GM19324 (cell line): ENCODE measurements around the gene NPB.

ENCODE experiments used
- ATAC-seq: cut with Tn5 transposase; IDR thresholded peaks from one replicate; pipeline ENCODE4 v1.9.1; 2021; ENCODE audit warnings: mild to moderate bottlenecking, moderate library complexity; ENCODE audit not compliant: unreplicated experiment, low FRiP score

Gene NPB

DNA sequence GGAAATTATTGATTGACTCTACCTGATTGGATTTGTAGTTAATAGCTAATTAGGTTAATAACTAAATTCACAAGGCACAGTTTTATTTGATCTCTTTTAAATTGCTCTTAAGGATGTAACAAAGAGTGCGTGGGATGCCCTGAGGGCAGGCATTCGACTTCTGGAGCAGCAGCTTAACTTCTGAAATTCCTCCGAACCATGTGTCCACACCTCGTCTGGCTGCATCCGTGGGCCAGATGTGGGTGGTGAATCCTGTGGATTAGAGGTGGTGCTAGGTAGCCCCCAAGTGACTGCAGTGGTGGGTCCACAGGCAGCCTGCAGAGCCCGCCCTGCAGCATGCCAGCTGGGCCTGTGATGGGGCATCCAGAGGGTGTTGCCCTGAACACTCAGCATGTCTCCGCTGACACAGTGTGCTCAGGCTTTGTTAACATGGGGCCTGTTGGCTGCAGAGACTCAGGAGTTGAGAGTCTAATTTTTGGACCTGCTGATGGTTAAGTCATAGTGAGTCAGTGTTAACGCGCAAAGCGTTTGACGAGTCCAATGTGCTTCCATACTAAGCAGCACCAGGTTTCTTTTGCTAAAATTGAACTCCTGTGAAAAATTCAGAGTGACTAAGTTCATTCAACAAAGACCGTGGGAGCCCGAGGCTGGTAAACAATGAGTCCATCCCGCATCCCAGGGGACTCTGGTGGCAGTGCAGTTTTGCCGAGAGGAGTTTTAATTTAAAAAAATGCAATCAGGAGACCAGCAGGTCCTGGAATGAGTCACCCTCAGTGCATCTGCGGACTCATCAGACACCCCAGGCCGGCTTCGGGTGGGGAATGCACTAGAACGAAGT lies 3.8 kb upstream of the NPB start:
- ATAC-seq = no peak

DNA sequence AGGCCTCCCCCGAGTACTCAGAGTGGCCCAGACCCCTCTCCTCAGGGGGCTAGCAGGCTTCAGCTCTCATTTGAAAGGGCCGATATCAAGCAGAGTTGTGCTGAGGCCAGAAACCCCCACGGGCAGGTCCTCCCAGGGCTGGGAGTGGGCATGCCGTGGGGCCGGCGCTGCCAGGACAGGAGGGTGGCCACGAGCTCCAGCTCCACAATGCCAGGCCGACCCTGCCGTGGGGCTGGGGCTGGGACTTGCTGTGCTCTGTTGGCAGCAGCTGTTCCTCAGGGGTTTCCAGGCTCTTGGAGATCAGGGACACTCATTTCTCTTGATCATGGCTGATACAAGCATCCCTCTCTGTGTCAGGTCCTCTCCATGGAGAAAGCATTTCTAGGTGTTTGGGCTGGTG lies 3.2 kb upstream of the NPB start:
- ATAC-seq = no peak

DNA sequence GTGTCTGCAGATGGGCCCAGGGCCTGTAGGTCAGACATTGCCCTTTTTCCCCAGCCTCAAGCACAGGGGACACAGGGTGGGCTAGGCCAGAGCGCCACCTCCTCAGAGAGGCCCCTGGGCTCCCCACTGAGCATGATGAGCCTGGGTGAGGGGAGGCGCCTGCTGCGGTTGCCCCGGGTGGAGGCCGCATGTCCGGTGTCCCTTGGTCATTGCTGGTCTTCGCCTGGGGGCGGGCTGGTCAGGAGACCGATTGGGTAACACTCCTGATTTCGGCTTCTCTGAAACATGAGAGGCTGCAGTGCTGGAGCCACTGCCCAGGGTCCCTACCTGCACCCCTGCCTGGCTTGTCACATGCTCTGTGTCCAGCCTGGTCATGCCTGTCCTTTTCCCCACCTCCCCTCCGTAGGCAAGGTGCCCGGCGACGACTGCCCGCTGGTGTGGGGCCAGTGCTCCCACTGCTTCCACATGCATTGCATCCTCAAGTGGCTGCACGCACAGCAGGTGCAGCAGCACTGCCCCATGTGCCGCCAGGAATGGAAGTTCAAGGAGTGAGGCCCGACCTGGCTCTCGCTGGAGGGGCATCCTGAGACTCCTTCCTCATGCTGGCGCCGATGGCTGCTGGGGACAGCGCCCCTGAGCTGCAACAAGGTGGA lies 2.4 kb upstream of the NPB start:
- ATAC-seq = no peak

DNA sequence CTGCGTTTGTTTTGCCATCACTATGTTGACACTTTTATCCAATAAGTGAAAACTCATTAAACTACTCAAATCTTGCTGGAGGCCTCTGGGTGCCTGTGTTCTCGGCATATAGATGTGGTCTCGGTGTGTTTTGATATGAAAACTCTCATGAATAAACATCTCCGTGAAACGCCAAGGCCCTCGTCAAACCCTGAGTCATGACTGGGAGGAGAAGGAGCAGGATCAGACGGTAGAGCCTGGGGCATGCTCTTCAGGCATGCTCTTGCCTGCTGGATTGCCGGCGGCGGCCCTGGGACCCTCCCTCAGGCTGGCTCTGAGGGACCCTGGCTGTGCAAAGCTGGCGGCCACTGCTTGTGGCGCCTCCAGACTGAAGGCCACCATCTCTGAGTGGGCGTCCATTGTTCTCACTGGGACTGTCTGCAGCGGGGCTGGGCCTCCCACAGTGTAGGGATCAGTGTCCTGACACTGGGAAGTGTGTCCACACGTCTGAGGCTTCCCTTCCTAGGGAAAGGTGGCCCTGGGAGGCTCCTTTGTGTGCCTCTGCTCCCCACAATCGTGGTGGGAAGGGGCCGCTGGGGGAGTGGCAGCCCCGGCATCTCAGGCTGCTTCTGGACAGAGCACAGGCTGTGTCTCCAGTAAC lies 1.7 kb upstream of the NPB start:
- no peak for ATAC-seq

DNA sequence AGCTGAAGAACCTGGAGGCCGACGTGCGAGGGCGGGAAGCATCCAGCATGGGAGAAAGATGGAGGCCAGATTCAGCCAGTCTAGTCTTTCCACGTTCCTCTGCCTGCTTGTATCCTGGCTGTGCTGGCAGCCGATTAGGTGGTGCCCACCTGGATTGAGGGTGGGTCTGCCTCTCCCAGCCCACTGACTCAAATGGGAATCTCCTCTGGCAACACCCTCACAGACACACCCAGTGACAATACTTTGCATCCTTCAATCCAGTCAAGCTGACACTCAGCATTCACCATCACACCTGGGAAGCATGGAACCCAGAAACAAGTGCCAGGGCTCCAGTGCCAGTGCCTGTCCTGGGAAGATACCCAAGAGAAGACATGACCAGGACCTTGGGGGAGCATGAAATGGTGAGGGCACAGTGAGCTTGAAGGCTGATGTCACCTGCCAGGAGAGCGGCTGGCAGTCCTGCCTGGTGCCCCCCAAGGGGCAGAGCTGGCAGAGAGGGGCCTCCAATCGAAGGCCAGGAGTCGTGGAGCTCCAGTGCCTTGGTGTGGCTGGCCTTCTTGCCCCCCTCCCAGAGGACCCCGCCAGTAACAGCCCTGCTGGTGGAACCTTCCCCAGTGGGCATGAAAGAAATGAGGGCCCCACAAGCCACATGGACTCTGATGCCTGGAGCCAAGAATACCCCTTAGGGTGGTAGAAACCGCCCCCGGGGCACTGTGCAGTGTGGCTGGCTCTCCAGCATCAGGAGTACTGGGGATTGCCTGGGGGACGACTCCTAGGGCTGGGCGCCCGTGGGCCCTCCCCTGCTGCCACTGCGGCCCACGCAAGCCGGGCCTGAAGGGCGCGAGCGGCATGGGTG lies 643 bp upstream of the NPB start:
- ATAC-seq = no peak

DNA sequence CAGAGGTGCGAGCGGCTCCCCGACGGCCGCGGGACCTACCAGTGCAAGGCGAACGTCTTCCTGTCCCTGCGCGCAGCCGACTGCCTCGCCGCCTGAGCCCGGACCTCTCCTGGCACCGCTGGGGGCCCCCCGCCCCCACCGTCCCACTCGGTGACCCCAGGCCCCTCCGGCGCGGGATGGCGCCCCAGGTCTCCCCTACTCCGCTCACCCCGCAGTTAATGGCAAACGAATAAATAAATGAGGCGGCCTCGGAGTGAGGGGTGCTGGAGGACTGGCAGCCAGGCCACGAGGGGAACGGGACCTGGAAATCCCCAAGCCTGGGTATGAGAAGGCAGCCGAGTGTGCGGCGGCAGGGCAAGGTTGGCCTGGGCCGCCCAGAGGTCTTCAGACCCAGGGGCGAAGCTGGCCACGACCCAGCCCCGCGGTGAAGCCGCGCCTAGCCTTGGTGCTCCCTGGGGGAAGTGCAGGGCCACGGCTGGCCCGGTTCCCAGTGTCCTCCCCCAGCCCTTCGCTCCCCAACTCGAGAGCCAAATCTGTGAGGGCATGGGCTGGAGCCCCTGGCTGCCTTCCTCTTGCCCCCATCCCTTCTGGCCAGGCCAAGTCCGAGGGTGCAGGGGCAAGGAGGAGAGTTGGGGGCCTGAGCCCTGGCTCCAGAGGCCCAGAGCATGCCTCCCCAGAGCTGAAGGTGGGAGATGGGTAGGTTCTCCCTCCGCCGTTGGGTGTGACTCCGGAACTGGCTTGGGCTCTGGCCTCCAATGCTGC lies 796 bp downstream of the NPB start:
- ATAC-seq = no peak

DNA sequence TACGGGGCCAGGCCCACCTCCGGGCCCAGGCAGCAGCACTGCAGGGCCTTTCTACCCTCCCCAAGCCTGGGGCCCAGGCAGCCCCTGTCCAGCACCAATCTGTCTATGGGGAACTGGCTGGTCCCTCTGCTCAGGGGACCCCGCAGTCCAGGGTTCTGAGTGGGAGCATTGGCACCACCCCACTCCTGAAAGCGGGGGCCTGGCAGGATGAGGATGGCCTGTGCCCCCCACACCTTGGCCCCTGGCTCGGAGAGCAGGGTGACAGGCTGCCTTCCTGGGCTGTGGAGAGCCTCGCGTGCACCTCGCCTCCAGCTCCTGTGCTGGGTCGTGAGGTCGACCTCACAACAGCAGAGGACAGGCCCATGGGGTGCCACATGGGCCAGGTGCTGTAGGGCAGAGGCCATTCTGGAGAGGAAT lies 1.4 kb downstream of the NPB start:
- no peak for ATAC-seq

DNA sequence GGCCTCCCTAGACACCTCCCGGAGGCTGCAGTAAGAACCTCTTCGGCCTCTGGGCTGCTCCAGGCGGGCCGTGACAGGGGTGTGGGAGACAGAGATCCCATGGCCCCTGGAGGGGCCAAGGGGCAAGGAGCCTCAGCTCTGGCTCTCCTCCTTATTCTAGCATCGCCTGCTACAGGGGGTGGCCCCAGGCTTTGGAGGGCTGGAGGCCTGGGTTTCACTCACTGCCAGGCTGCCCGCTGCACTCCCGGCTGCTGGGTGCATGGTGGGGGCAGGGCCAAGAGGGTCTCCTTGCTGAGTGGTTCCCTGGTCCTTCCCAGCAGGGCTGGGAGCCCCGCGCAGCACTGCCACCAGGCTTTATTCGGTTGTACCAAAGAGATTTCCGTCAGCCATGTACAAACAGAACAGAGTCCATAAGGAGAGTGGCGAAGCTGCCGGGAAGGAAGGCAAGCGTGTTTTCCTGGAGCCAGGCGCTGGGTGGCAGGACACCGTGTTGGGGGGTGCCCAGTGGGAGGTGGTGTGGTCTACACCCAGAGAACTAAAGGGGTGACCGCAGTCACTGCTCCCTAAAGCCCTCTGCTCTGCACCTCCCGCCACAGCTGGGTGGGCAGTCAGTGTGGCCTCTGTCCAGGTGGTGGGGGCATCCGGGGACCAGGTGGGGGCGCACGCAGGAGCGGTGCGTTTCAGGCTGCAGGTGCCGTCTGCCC lies 2.0 kb downstream of the NPB start:
- ATAC-seq = no peak

DNA sequence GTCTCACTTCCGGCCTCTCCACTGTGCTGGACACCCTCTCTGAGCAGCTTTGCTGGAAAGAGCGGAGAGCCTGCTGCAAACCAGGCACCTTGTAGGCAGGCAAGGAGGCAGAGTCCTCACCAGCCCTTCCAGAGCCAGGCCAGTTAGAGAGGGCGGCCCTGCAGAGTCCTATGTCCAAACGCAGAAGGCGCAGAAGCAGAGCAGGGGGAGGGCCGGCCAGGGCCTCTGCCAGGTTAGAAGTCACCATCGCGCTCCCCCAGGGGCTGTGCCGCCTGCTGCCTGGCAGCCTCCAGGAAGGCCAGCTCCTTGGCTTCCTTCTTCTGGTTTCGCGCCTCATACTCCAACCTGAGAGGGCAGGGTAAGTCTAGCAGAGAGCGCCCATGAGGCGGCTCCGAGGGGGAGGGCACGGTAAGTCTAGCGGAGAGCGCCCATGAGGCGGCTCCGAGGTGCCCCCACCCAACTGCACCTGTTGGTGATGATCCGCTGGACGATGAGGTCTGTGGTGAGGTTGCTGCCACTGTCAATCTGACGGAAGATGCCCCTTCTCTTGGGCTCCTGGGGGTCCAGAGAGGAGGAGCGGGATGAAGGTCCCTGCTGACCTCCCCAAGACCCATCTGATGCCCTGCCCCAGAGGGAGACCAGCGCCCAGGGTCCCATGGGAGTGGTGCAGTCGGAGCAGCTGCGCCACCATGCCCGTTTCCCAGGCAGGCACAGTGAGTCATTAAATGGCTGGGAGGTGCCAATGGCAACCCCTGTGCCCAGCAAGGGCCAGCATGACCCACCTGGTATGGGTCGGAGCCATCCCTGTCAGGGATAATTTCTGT lies 2.8 kb downstream of the NPB start:
- ATAC-seq = no peak

DNA sequence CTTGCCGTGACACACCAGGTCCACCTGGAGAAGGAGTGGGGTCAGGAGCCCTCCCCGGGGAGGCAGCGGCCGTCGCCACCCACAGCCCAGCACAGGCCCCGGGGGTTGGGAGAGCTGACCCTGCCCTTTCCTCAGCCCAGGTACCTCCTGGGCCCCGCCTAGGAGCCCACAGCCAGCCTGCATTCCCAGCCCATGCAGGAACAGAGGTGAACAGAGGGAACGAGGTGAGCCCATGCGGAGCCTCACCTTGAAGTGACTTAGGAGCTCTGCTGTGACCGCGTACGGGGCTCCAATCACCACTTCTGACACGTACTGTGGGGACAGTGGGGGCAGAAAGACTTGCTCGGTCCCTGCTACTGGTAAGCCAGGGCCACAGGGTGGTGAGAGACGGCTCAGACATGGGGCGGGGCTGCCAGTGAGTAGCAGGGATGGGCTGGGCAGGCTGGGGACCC lies 3.4 kb downstream of the NPB start:
- ATAC-seq = no peak

DNA sequence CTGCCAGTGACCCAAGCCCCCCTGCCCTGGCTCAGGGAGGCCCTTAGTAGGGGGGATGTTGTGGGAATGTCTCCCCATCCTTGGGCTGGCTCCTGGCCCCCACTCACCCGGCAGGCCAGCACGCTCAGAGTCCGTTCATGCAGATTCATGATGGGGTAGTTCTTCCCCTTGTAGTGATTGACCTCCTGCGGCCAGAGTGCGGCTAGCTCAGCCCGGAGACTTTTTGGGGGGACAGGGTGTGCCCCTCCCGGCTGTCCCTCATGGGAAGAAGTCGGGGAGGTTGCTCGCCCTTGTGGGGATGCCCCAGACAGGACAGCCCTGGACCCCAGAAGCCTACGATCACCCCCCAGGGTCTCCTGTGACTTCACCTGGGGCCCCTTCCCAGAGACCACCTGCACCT lies 4.0 kb downstream of the NPB start:
- no peak for ATAC-seq

DNA sequence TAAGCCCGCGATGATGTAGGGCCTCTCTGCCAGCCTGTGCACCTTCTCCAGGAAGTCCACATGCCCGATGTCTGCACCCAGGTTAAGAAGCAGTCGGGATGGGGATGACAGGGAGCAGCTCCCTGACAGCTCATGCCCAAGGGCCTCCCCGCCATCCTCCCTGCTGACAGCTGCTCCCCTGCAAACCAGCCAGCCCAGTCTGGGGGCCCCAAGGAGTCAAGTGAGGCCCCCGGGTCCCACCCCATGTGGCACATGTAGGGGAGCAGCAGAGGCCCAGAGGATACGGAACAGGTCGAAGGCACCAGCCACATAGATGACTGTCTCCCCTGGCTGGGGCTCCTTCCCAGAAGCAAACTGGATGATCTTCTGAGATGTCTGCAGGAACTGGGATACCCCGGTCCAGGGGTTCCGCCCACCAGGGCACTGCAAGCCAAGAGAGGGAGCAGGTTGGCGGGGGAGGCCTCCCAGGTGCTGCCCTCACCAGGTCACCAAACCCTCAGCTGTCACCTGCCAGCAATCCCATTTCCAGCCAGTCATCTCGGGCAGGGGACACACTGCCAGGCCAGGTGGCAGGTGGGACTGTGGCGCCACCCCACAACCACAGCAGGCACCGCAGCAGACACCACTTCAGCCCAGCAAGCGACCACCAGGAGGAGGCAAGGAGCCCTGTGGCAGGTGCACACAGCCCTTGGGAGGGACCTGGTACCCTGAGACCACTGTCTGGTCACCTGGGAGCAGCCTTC lies 4.6 kb downstream of the NPB start:
- ATAC-seq = no peak

DNA sequence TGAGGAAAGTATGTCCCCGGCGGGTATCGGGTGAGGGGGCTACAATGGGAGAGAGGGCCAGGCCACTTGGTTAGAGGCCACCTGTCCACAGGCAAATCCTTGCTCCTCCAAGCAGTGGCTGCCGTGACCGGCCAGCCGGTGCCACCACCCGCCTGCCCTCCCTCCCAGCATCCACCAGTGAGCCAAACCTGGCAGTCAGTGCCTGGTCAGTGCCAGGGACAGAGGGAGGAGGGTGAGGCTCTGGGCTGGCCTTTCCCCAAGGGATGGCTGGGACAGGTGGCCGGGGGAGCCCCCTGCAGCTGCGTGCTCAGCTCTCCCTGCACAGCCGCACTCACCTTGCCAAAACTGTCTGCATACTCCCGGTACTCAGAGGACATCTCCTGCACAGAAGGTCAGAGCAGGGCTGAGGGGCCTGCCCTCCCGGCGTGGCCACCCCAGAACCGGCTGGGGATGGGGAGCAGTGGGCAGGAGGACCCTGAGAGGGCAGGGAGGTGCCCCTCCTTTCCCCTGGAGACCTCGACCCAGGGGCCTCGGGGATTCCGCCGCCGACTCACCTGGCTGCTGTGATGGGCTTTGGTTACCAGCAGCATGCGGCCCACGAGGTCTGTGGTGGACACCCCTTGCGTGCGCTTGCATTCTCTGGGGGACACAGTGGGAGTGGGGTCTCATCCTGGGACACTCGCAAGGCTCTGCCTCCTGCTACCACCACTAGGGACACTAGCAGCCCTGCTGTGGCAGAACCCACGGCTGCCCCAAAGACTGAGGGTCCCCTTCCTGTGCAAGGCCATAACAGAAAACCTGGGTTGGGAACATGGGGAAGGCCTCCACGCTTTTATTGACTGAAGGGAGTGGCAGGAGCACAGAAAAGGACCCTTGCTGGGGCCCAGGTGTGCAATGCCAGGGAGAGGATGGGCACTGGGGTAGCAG lies 5.4 kb downstream of the NPB start:
- ATAC-seq = no peak

DNA sequence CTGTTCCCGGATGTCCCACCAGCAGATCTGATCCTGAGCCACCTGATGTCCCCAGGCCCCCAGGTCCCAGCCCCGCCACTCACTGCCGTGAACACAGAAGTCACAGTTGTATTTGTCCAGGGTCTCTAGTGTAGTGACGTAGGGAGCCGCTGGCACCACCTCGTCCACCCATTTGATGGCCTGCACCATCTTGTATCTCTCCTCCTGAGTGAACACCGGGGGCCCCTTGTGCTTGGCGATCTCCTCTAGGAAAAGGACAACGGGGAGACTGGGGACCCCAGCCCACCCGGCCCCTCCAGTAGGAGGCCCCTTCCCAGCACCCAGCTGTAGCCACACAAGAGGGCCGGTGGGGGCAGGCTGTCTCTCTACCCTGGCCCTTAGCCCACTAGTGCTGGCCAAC lies 6.8 kb downstream of the NPB start:
- no peak for ATAC-seq

DNA sequence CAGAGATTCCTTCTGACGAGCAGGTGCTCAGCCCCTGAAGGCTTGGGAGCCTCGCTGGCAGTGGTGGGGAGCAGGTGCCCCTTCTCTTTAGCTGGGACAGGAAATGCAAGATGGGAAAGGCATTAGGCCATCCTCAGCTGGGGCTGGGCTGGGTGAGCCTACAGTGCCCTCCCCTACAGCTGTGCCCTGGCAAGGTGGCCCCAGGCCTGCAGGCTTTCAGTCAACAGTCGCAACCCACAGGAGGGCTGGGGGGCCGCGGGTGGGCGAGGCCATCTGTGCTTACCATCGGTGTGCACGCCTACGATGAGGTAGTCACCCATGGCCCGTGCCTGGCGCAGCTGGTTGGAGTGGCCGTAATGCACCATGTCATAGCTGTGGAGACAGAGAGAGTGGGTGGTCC lies 7.2 kb downstream of the NPB start:
- no peak for ATAC-seq

DNA sequence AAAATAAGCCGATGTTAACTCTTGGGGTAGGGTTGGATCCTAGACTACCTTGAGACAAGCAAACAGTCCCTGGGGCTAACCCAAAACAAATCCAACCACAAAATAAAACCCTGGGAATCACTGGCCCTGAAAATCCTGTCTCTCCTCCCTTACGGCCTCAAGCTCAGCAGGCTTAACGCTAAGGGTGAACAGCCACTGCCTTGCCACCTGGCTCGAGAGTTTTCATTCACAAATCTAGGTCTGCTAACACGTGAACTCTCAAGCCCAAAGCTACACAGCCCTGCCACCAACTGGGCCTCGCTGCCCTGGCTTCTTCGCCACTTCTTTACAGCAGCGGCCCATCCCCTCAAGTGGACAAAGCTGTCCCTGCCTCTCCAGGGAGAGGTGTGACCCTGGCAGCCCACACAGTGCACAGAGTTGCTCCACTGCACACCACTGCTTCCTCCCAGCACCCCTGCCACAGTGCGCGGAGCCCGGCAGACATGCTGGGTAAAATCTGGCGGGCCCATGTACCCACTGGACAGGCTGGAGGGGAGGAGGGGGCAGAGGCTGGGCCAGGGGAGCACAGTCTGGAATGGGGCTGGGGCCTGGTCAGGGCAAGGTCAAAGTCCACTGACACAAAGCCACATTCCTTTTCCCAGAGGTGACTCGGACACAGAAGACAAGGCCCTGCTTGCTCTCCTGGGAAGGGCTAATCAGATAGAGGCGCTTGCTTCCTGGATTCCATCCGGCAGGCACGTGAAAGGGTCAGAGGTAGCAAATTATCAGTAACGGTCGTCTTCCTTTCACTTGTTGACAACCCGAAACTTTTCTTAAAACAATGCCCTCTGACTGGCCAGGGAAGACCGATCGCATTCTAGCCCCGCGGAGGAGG lies 8.2 kb downstream of the NPB start:
- no peak for ATAC-seq
